HepG2 (cell line): ENCODE results near the gene EZH1. TPM values are rescaled to one million over a fixed set of nuclear protein-coding genes. Genes with fewer than 3 reads are reported as not detected.

ENCODE experiments used
- FOXK1 ChIP-seq: sonication (generic); formaldehyde crosslinking; IDR thresholded peaks from 2 replicates; pipeline ENCODE4 v1.4.0; 2020; ENCODE audit warnings: low read depth, missing genetic modification reagents, borderline replicate concordance
- HOXA3 ChIP-seq: sonication (generic); formaldehyde crosslinking; IDR thresholded peaks from 2 replicates; pipeline ENCODE4 v1.5.0; 2020; ENCODE audit warnings: missing genetic modification reagents
- KIAA2018 ChIP-seq: sonication (generic); formaldehyde crosslinking; IDR thresholded peaks from 2 replicates; pipeline ENCODE4 v1.5.0; 2020; ENCODE audit warnings: mild to moderate bottlenecking, missing genetic modification reagents, borderline replicate concordance
- NCOA2 ChIP-seq: sonication (generic); formaldehyde crosslinking; IDR thresholded peaks from 2 replicates; pipeline ENCODE4 v1.8.0; 2022; ENCODE audit warnings: inconsistent platforms
- POLR2AphosphoS5 ChIP-seq: IDR thresholded peaks from 2 replicates; pipeline ENCODE4 v1.6.1; 2012; ENCODE audit warnings: low read depth, low read length
- PPARG ChIP-seq: conservative IDR thresholded peaks from 2 replicates; pipeline ENCODE4 v1.6.1; 2016; ENCODE audit warnings: missing biosample characterization, missing genetic modification reagents
- REXO4 ChIP-seq: sonication (generic); formaldehyde crosslinking; IDR thresholded peaks from 2 replicates; pipeline ENCODE4 v1.8.0; 2022; ENCODE audit warnings: missing genetic modification reagents, mild to moderate bottlenecking, borderline replicate concordance
- RXRB ChIP-seq: IDR thresholded peaks from 2 replicates; pipeline ENCODE4 v1.6.1; 2016; ENCODE audit warnings: borderline replicate concordance, missing genetic modification reagents, missing compliant biosample characterization
- TCF7 ChIP-seq: sonication (generic); IDR thresholded peaks from 2 replicates; pipeline ENCODE4 v1.6.1; 2016; ENCODE audit warnings: antibody characterized with exemption, low read depth
- THAP9 ChIP-seq: sonication (generic); formaldehyde crosslinking; IDR thresholded peaks from 2 replicates; pipeline ENCODE4; 2020; ENCODE audit warnings: missing genetic modification reagents, mild to moderate bottlenecking, borderline replicate concordance
- ZNF136 ChIP-seq: sonication (generic); formaldehyde crosslinking; IDR thresholded peaks from 2 replicates; pipeline ENCODE4 v1.8.1; 2022; ENCODE audit warnings: low read depth, mild to moderate bottlenecking, moderate library complexity, missing genetic modification reagents
- ZNF160 ChIP-seq: sonication (generic); formaldehyde crosslinking; IDR thresholded peaks from 2 replicates; pipeline ENCODE4 v1.8.0; 2022; ENCODE audit warnings: mild to moderate bottlenecking, inconsistent platforms, missing genetic modification reagents
- ZNF207 ChIP-seq: fragments of 450-650 bp; IDR thresholded peaks from 2 replicates; pipeline ENCODE4 v1.6.1; 2016; ENCODE audit warnings: antibody characterized with exemption, borderline replicate concordance
- ZNF503 ChIP-seq: sonication (generic); formaldehyde crosslinking; IDR thresholded peaks from 2 replicates; pipeline ENCODE4 v1.4.0; 2020; ENCODE audit warnings: missing genetic modification reagents
- ZNF512 ChIP-seq: sonication (generic); formaldehyde crosslinking; IDR thresholded peaks from 2 replicates; pipeline ENCODE4 v1.4.0; 2020; ENCODE audit warnings: mild to moderate bottlenecking, missing genetic modification reagents
- ZNF839 ChIP-seq: sonication (generic); formaldehyde crosslinking; IDR thresholded peaks from 2 replicates; pipeline ENCODE4 v1.4.0; 2020; ENCODE audit warnings: missing genetic modification reagents, mild to moderate bottlenecking, borderline replicate concordance
- polyA plus RNA-seq, 8 experiments: library from polyadenylated mRNA; depleted of rRNA in 3 of 8; stranded (reverse) in 7 of 8; unstranded in 1 of 8; fragments of >200 nt; fragmentation: Illumina TruSeq in 4 of 8; extraction: Trizol in 4 of 8; gene quantifications; 2 replicates each; pipeline versions ENCODE4 v1.2.1 to v1.2.3, GENCODE V29; 2011 to 2016; ENCODE audit warnings: low read depth in 4 of 8, missing spikeins in 1 of 8, mixed read lengths in 1 of 8; ENCODE audit not compliant: insufficient read depth in 1 of 8
- total RNA-seq, 5 experiments: library from RNA; depleted of rRNA; stranded (reverse); fragments of >200 nt; fragmentation: Illumina TruSeq; extraction: Trizol; gene quantifications; 2 replicates each; pipeline ENCODE4 v1.2.3, GENCODE V29; 2016; ENCODE audit warnings: low read depth in 1 of 5

Gene EZH1
- total and polyA plus RNA-seq, 2 of the 13 experiments (the other 11 are each of a cell fraction or from before 2014, with no cell fraction given), result 11.6 to 24.0 TPM

GRCh38 chr17:42791948-42792347, 47.1 kb upstream of the EZH1 start (continued):
- TF ChIP-seq KIAA2018 (CRISPR knock-in tag) (no peak), PPARG (CRISPR knock-in tag) (peak; percentile 59; the same call in 1 of the 2 replicates), ZNF207 (no peak), TCF7 (no peak), REXO4 (no peak), HOXA3 (no peak), ZNF160 (CRISPR knock-in tag) (no peak), POLR2AphosphoS5 (peak; percentile 15; the same call in 1 of the 2 replicates), FOXK1 (no peak), ZNF839 (CRISPR knock-in tag) (no peak), NCOA2 (CRISPR knock-in tag) (peak; percentile 36; the same call in 1 of the 2 replicates), ZNF136 (CRISPR knock-in tag) (no peak), ZNF512 (CRISPR knock-in tag) (no peak), ZNF503 (no peak), RXRB (peak; percentile 58; the same call in 1 of the 2 replicates), THAP9 (CRISPR knock-in tag) (no peak)
